ENCODE data around the gene CCDC78.
"Not testable (repeated sequence)": the region's sequence is repeated elsewhere in the genome, so short reads cannot be mapped to it uniquely, and the experiment has no call there.

The CCDC78 gene

GRCh38 chr16:760545-761343, 34.5 kb upstream of the CCDC78 start, which contains the start of gene MSLN:
Gene MSLN, plus strand, starts transcription at chr16:760734. Its CDS starts 1,947 bp downstream, at chr16:762681.
- no peak for DNase-seq

GRCh38 chr16:760065-760464, 33.8 kb upstream of the CCDC78 start:
- no peak for DNase-seq

GRCh38 chr16:759110-759910, 33.1 kb upstream of the CCDC78 start:
- DNase-seq, result no peak

DNA sequence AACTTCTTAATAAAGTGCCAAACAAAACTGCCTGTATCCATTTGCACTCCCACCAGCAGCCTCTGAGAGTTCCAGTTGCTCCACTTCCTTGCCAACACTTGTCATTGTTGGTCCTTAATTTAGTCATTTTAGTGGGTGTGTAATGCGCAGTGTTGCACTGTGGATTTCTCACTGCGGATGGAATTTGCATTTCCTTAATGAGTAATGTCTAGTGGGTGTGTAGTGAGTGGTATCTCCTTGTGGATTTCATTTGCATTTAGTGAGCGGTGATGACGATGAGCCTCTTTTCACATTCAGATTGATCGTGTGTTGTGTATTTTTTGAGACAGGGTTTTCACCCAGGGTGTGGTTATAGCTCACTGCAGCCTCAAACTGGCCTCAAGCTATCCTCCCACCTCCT, 30.2 kb upstream of the CCDC78 start:
- no peak for DNase-seq

DNA sequence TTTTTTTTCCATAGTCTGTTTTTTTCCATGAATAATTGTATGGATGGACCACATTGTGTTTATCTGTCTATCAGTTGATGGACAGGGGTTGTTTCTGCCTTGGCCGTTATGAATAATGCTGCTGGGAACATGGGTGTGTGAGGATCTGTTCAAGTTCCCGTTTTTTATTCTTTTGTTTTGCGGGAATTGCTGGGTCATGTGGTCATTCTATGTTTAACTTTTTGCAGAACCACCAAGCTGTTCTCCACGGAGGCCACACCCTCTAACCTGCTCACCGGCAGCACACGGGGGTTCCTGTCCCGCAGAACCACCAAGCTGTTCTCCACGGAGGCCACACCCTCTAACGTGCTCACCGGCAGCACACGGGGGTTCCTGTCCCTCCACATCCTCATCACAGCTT, 28.4 kb upstream of the CCDC78 start:
- no peak for DNase-seq

DNA sequence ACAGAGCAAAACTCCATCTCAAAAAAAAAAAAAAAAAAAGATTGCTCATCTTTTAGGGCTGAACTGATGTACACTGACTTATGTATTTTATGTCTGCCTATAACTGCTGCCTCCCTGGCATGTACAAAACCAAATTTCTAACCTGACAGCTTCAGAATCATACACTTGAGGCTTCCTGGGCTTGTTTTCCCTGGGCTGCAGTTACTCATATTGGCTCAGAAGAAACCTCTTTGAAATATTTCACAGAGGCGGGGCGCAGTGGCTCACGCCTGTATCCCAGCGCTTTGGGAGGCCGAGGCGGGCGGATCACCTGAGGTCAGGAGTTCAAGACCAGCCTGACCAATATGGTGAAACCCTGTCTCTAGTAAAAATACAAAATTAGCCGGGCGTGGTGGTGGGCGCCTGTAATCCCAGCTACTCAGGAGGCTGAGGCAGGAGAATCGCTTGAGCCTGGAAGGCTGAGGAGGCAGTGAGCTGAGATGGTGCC, 27.9 kb upstream of the CCDC78 start:
- not testable (repeated sequence) for DNase-seq

DNA sequence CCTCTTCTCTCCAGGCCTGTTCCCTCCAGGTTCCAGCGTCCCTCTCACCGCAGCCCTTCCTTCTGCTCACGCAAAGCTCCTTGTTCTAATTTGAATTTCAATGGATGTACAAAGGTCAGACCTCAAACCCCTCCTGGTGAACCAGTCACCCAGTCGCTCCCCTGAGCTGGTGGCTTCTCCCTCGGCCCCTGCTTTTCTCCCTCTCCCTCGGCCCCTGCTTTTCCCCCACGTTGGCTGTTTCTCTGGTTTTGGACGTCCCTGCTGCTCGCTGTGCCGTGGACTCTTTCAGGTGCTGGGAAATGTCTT, 25.7 kb upstream of the CCDC78 start:
- DNase-seq, result no peak

DNA sequence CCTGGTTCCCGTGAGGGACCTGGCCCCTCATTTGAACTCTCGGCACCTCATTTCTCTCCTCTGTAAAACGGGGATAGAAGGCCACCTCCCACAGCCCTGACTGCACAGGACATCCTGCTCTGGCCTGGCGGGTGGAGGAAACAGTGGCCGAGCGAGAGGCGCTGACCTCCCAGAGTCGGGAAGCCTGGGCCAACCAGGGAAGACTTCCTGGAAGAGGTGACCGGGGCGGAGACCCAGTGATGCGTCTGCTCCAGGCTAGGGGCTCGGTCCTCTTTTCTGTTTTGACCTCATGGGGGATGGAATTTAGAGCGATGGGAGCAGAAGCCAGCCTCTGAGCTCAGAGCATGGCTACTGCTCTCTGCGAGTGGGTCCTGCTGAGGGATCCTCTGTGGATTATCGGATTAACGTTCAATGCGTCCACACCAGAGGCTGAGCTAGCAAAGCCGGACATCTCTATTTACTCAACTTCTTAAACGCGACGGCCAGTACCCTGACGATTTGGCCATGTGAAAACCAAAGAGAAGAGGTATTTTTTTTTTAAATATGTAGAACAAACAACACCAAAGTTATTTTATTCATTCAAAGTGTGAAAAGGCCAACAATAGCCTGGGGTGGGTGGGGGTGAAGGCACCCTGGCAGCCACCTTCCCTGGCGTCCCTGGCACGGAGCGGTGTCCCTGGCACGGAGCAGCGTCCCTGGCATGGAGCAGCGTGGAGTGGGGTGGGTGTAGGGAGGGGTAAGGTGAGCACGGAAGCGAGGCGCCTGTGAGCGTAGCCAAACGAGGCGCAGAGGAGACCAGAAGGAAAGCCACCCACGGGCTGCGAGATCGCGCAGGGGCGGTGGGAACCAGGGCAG, 25.1 kb upstream of the CCDC78 start:
- DNase-seq, result no peak

- no peak for DNase-seq
Measured at GRCh38 chr16:750485-750884, 24.2 kb upstream of the CCDC78 start.

DNA sequence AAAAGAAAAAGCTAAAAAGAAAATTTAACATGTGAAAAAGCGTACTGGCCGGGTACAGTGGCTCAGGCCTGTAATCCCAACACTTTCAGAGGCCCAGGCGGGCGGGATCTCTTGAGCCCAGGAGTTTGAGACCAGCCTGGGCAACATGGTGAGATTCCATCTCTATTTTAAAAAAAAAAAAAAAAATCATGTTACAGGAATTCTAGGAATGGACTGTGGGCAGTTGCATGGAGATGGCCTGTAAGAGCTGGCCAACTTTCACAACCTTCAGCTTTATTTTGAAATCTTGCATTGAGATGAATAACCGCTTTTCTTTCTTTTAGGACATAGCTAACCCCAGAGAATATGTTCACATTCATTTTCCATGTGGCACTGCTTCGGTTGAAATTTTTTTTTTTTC, 22.8 kb upstream of the CCDC78 start:
- DNase-seq, result no peak

- no peak for DNase-seq
Measured at GRCh38 chr16:747978-748746, 21.9 kb upstream of the CCDC78 start.

- DNase-seq, result no peak
Measured at GRCh38 chr16:746637-747036, 20.4 kb upstream of the CCDC78 start.

- no peak for DNase-seq
Measured at GRCh38 chr16:745739-746138, 19.5 kb upstream of the CCDC78 start.

- DNase-seq, result no peak
Measured at GRCh38 chr16:743794-744500, 17.7 kb upstream of the CCDC78 start.

- DNase-seq, result not testable (repeated sequence)
Measured at GRCh38 chr16:742894-743293, 16.7 kb upstream of the CCDC78 start.

- DNase-seq, result no peak
Measured at GRCh38 chr16:741986-742629, 15.9 kb upstream of the CCDC78 start.

DNA sequence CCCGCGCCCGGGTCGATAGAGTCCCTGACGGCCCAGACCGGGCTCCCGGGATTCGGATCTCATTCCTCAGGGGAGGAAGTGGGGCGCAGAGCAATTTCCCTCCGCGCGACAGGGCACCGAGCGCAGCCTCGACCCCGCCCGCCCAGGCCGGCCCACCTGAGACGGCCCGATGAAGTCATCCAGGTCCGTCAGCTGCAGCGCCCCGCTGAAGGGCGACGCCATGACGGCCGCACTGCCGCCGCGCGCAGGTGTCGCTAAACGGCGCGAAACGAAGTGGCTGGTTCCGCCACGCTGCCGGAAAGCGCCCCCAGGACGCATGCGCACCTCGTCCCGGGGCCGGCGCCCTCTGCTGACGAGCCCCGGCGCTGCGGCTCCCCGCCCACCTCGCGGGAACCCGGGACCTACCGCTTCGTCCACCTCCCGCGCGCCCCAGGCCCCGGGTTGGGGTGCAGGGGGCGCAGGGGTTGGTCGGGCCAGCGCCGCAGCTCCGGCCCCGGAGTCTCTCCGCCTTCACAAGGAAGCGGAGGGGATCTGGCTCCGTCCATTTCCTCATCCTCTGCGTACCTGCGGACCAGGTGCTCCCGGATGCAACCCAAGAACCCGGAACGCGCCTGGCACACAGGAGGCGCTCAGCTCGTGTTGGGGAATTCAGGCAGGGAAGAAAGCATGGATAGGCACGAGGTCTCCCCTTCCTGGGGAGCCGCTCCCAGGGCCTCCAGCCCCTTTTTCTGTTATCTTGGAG, 14.7 kb upstream of the CCDC78 start, which contains the start of gene CIAO3:
TSS of gene CIAO3 (minus strand) at position 234 of the 742 bp plus-strand sequence. CDS start at position 222, 12 bp downstream.
- DNase-seq, result peak; percentile 92

DNA sequence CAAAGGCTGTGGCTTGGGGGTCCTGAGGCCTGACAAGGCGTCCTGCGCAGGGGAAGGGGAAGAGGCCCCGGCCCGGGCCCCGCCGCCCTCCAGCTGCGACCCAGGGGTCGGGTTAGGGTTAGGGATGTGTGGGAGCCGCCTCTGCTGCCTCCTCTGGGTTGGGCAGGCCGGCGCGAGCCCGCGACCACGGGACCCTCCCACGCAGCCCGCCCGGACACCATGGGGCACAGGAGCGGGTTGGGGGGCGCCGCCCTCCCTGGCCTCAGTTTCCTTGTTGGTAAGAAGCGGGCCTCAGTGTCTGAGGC, 14.2 kb upstream of the CCDC78 start:
- DNase-seq, result no peak

GRCh38 chr16:739560-740458, 13.6 kb upstream of the CCDC78 start:
- no peak for DNase-seq

Measured in stimulated activated CD4-positive, alpha-beta T cell treated with anti-CD3 and anti-CD28 coated beads, Interleukin-4, amount 100 ng/mL, for 24 hours (primary cell).